Adrenal gland (tissue), 5 donors: ENCODE measurements around the gene SLF2.

Experiments used
- CTCF ChIP-seq, 6 experiments: fragments of 450-650 bp in 4 of 6; fragments of 200-600 bp in 2 of 6; sonication (generic) in 1 of 6; IDR thresholded peaks; 1 replicate in 5 of 6; 2 replicates in 1 of 6; pipeline versions ENCODE4 v1.5.1 to v1.8.0; 2016 to 2021; ENCODE audit warnings: antibody characterized with exemption in 6 of 6, mild to moderate bottlenecking in 2 of 6, moderate library complexity in 1 of 6
- POLR2A ChIP-seq, 2 donors: fragments of 450-650 bp; IDR thresholded peaks; one replicate each; pipeline ENCODE4 v1.6.1; 2017; ENCODE audit warnings: antibody characterized with exemption in 2 of 2, mild to moderate bottlenecking in 2 of 2, moderate library complexity in 1 of 2
- donor health status: DM: no; HTN: no; CAD: no.

- no peak for TF ChIP-seq CTCF (IDR thresholded peaks at IDR 0.05)
- no peak for TF ChIP-seq POLR2A (IDR thresholded peaks at IDR 0.05)
These were observed 38.9 kb upstream of the SLF2 start for GRCh38 chr10:100873827-100874326.
